Posterior vena cava (tissue), 2 donors: ENCODE results near the gene CCL23. TPM values are rescaled to one million over a fixed set of nuclear protein-coding genes. Genes with fewer than 3 reads are reported as not detected.

ENCODE experiments used
- DNase-seq: peaks from one replicate; pipeline ENCODE4 v3.0.0-alpha.2; 2020; ENCODE audit warnings: low spot score
- intact Hi-C, 2 donors: fragments of 100-400 bp; cut with DNase I; formaldehyde crosslinking; loops; one replicate each; pipeline versions ENCODE4 v1.14.1 to v1.14.2; 2022 to 2023
- total RNA-seq, 2 donors: library from RNA; stranded (reverse); fragmentation: NEBNext Ultra II Directional; extraction: Animal tissue kit (Norgen Biotek cat#: 25700); gene quantifications; one replicate each; pipeline ENCODE4 v1.2.1, GENCODE V29; 2021
- donor health status: DM: yes; HTN: yes; CAD: no.
- donor health status: DM: yes; HTN: yes; CAD: no.

The CCL23 gene
- total RNA-seq, 2 donors from 2014 or later, result 2.5 to 2.6 TPM

GRCh38 chr17:35973333-35974260, 44.2 kb downstream of the CCL23 start:
- DNase-seq, result no peak
- intact Hi-C loops, result no loop called here

DNA sequence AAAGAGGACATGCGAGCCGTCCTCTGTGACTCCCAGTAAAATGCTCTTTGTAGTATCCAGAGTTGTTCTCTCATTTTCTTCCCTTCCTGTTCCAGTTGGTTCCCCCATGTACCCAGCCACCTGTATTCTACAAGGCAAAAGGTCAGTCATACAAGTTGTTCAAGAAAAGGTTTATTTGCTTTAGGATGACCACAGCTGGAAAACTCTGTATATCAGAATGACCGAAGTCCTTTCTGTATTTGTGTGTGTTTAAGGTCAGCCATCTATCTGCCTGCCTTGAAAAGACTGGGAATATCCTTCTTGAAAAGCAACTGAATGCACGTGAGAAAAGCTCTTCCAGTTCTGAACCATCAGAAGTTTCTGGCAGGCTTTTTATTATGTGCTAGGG, 44.8 kb downstream of the CCL23 start:
- intact Hi-C loops, result no loop called here
- no peak for DNase-seq

DNA sequence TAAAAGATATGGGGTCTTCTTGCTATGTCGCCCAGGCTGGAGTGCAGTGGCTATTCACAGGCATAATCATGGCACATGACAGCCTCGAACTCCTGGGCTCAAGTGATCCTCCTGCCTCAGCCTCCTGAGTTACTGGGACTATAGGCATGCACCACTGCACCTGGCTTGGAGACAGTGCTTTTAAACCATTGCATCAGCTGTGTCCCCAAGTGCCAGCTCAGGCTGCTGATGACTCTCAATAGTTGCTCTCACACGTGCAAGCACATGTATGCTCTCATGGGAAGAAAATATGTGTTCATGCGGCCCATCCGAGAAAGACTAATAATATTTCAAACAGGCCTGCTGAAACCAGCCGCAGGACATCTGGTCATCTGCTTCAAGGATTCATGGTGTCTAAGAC, 45.2 kb downstream of the CCL23 start:
- intact Hi-C loops, result no loop called here

DNA sequence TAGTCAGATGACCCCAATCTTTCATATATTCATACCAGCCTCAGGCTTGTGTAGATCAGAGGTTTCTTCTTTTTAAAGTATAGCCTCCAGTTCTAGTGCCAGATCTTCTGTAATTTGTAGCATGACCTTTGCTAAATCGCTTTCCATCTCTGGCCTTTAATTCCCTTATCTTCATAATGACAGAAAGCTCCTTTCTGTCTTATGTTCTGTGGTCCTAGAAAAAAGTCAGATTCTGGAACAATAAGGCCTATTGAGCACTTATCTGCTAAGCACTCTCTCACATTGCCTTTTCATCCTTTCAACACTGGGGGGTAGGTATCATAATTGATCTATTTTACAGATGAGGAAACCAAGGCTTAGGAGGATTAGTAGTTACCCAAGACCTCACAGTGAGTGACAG, 45.7 kb downstream of the CCL23 start:
- no peak for DNase-seq
- intact Hi-C loops, result no loop called here

More for the DNA sequence above, 45.2 kb downstream of the CCL23 start:
- DNase-seq, result no peak

DNA sequence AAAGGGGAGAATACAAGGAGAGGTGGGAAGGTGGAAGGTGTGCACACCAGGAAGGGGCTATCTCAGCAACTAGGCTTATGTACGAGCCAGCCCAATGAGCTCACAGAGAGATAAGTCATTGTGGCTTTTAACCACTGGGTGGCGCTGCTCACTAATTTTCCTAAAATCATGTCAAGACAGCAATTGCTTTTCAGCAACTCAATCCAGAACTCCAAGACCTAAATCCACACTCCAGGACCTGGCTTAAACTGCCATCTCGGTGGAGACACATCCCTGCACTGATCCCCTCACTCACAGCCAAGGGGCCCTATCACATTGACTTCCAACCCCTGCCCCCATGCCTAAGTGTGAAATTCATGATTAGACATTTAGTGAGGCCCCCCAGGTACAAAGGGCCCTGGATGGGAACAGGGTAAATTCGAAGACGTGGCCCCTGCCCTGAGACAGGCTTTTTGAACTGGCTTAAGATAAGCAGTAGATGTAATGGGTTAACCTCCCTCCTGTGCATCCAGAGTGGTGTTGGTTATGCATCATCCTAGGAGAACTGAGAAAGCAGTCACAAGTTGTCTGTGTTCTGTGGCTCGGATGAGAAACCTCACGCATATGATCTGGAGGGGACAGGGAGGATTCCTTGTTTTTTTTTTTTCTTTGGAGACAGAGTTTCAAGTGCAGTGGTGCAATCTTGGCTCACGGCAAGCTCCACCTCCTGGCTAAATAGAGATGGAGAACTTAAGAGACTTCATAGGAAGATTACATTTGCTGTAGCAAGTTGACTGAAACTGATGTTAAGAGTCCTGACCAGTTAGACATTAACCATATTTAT, 48.0 kb downstream of the CCL23 start:
- intact Hi-C loops, result loop anchor here (5.0 to 10.0 kb wide), 3 partner anchors 178 to 515 kb away; partner anchors contain the start of gene ZNHIT3 (in 1 of the 2)

DNA sequence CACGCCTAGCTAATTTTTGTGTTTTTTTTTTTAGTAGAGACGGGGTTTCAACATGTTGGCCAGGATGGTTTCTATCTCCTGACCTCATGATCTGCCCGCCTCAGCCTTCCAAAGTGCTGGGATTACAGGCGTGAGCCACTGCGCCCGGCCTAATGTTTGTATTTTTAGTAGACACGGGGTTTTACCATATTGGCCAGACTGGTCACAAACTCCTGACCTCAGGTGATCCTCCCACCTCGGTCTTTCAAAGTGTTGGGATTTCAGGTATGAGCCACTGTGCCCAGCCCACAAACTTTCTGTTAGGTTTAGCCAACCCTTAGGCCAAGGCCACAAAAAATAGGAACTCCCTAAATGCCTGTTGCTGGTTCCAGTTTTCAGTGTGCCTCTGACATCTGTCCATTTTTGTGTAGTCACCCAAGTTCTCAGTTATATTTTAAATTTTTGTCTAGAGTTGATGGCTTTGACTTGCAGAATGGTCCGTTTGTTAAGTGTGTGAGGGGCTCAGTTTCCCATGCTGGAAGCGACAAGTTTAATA, 49.2 kb downstream of the CCL23 start:
- intact Hi-C loops, result loop anchor here (5.0 to 10.0 kb wide), 3 partner anchors 179 to 516 kb away; partner anchors contain the start of gene ZNHIT3 (in 1 of the 2)
- no peak for DNase-seq

More for the DNA sequence above, 48.0 kb downstream of the CCL23 start:
- DNase-seq, result no peak

DNA sequence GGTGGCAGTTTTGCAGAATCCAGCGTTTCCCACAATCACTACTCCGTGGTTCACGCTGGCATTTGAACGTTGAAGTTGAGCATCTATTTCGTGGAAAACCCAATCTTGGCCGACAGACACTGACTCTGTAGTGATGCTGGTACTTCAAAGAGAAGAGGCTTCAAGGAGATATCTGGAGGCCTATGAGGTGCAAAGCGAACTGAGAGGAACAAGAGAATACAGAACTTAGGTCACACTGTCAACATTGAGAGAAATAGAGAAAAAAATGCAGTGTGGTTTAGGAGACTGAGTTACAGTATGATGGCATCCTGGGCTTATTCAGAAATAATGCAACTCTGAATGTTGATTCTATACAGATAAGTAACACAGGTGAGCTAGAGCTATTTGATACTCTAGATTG, 52.5 kb downstream of the CCL23 start:
- DNase-seq, result no peak
- intact Hi-C loops, result loop anchor here (5.0 to 10.0 kb wide), 3 partner anchors 182 to 520 kb away; partner anchors contain the start of gene ZNHIT3 (in 1 of the 2)

- intact Hi-C loops, result loop anchor here in 1 of 2 donors (10.0 kb wide), 1 partner anchor 521 kb away; the partner anchor contains the start of gene ZNHIT3
- DNase-seq, result no peak
Observed at GRCh38 chr17:35963663-35964062, 54.1 kb downstream of the CCL23 start.

Other genes with a start within 250 kb of the CCL23 start
- 10 to 100 TPM in 1 of 2 donors, 1 to 10 TPM in 1; 8.8 to 18.2 TPM for gene MMP28, start 222.3 kb downstream of the CCL23 start, total RNA-seq
- 100 to 1,000 TPM; 121 to 129 TPM for gene TAF15, start 208.5 kb downstream of the CCL23 start, total RNA-seq
- gene HEATR9, start 149.1 kb downstream of the CCL23 start, total RNA-seq, result not detected
- gene CCL5, start 137.6 kb downstream of the CCL23 start, total RNA-seq, result 1 to 10 TPM; 2.1 to 3.2 TPM
- not detected for gene RDM1, start 87.2 kb downstream of the CCL23 start, total RNA-seq
- not detected for gene LYZL6, start 74.3 kb downstream of the CCL23 start, total RNA-seq
- gene CCL16, start 36.5 kb downstream of the CCL23 start, total RNA-seq, result under 1 TPM in 1 of 2 donors, not detected in 1; 0.69 TPM
- 100 to 1,000 TPM in 1 of 2 donors, 10 to 100 TPM in 1; 22.6 to 104 TPM for gene CCL14, start 31.2 kb downstream of the CCL23 start, total RNA-seq
- gene CCL15, start 16.4 kb downstream of the CCL23 start, total RNA-seq, result not detected
- gene CCL18, start 46.3 kb upstream of the CCL23 start, total RNA-seq, result 10 to 100 TPM in 1 of 2 donors, 1 to 10 TPM in 1; 3.2 to 28.5 TPM
- 1 to 10 TPM; 2.0 to 2.6 TPM for gene CCL3, start 72.2 kb upstream of the CCL23 start, total RNA-seq
- 1 to 10 TPM; 2.3 to 2.6 TPM for gene CCL4, start 85.9 kb upstream of the CCL23 start, total RNA-seq
- gene TBC1D3B, start 158.7 kb upstream of the CCL23 start, total RNA-seq, result 1 to 10 TPM; 2.9 to 3.8 TPM
- not detected for gene CCL3L1, start 178.8 kb upstream of the CCL23 start, total RNA-seq
- not detected for gene CCL4L2, start 193.1 kb upstream of the CCL23 start, total RNA-seq
- gene TBC1D3I, start 246.6 kb upstream of the CCL23 start, total RNA-seq, result not detected